HG03060 (cell line): Measurements from ENCODE around the gene NEK1.
"Not testable (repeated sequence)": the region's sequence is repeated elsewhere in the genome, so short reads cannot be mapped to it uniquely, and the experiment has no call there.

ENCODE experiments used
- ATAC-seq: cut with Tn5 transposase; IDR thresholded peaks from one replicate; pipeline ENCODE4 v1.9.1; 2021; ENCODE audit warnings: low read depth, moderate number of reproducible peaks; ENCODE audit not compliant: unreplicated experiment

NEK1 gene

DNA sequence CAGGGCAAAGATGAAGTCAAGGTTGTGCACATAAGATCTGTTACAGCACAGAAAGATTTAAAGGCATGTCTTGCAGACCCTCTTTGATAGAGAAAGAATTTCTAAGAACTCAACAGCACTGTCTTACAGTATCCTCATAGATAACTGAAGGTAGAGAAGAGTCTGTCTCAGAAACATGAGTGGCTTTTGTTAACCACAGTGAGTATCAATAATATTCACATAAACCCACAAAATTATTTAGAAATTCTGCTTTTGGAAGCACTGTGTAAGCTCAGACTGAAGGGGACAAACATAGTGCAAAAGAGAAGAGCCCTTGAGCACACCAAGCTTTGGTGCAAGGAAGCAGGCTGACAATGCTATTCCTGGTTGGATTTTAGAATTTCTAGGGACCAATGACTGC is 175.6 kb downstream of the NEK1 start:
- no peak for ATAC-seq

DNA sequence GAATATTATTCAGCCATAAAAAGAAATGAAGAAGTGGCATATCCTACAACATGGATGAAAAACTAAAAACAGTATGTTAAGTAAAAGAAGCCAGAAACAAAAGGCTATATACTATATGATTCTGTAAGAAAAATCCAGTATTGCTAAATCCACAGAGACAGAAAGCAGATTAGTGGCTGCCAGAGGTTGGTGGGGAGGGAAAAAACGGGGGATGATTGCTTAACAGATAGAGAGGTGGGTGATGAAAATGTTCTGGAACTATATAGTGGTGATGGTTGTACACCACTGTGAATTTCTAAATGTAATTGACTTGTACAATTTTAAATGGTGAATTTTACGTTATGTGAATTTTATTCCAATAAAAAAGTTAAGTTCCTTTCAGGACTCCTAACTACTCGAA is 184.0 kb downstream of the NEK1 start:
- no peak for ATAC-seq

DNA sequence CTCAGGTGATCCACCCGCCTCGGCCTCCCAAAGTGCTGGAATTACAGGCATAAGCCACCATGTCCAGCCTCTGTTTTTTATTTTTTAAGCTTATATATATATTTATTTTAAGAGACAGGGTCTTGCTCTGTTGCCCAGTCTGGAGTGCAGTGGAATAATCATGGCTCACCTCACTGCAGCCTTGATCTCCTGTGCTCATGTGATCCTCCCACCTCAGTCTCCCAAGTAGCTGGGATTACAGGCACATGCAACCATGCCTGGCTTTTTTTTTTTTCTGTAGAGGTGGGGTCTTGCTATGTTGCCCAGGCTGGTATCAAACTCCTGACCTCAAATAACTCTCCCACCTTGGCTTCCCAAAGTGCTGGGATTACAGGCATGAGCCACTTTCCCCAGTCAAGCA is 184.7 kb downstream of the NEK1 start:
- not testable (repeated sequence) for ATAC-seq

DNA sequence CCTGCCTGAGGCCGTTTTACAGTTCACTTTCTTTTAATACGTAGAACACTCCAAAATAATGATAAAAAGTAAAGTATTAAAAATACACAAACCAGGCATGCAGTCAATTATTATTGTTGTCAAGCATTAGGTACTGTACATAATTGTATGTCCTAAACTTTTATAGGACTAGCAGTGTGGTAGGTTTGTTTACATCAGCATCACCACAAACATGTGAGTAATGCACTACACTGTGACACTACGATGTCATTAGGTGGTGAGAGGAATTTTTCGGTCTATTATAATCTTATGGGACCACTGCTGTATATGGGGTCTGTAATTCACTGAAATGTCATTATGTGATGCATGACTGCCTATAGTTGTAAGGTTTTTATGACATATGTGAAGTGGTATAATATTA is 192.1 kb downstream of the NEK1 start:
- no peak for ATAC-seq

DNA sequence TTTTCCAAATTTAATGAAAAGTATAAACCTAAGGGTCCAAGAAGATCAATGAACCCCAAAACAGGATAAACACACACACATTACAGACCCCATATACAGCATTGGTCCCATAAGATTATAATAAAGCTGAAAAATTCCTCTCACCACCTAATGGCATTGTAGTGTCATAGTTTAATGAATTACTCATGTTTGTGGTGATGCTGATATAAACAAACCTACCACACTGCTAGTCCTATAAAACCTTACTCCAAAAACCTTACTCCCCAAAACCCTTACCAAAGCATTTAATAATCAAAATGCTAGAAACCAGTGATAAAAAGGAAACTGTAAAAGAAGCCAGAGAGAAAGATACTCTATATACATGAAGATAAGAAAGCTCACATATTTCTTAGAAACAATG is 193.5 kb downstream of the NEK1 start:
- no peak for ATAC-seq

DNA sequence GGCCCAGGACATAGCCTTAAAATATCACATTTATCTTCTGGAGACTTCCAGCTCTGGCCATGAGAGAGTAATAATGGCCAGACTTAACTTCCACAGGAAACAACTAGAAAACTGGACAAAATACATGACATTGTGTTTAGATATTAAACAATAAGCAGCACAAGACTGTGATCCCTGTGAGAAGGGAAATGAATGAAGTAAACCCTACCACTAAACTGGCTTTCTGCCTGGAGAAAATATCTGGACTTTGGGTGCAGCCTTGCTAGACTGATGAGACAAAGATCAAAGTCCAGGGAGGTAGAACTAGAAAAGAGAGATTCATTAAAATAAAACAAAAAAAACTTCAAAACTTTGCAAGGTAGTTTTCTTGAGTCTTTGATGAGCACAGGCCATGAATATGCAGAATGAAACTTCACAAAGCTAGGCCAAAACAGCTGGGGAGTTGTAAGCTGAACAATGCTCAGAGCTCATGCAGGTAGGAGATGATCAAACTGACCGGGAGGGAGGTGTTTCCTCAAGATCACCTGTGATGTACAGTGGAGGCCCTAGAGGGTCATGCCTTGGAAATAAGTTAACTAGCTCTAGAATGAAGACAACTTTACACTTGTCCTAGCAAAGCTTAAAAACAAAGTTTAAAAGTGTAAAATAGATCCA is 194.6 kb downstream of the NEK1 start:
- ATAC-seq, result no peak

DNA sequence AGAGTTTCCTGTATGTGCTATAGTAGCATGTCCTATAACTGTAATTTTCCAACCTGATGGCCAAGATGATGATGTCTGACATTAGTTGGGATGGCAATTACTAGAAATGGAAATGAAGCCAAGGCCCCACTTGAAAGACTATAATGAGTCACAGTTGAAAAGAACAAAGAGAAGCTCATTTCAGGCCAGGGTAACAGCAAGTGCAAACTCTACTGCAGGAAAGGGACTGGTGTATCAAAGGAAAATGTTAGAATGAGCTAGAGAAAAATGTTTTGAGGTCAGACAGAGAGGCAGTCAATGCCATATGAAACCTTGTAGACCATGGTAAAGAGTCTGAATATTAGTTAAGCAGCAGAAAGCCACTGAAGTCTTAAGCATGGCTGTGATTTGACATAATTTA is 195.4 kb downstream of the NEK1 start:
- no peak for ATAC-seq

DNA sequence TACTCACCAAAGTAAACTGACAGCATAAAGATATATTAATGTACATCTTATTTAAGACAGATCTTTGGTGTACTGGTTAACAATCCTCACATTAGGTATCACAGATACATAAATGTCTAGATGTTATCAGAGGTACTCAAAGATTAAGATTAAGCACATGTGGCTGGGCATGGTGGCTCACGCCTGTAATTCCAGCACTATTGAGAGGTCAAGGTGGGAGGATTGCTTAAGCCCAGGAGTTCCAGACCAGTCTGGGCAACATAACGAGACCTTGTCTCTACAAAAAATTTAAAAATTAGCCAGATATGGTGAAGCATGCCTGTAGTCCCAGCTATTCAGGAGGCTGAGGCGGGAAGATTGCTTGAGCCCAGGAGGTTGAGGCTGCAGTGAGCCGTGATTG is 195.9 kb downstream of the NEK1 start:
- no peak for ATAC-seq

DNA sequence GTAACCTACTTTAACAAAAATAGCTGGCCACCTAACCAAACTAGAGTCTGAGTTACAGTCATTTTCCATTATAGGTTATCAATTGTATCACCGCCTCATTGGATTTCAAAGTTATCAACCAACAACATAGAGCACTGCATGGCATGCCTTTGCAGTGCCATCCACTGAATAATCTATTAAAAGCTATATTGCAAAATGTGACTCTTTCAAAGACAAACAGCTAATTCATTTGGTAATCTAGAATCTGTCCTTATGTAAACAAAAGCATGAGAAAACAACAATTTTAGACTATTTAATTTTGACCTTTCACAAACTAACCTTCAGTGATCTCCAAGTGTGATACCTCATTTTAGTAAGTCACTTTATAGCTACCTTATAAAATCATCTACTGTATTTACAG is 197.5 kb downstream of the NEK1 start:
- no peak for ATAC-seq

DNA sequence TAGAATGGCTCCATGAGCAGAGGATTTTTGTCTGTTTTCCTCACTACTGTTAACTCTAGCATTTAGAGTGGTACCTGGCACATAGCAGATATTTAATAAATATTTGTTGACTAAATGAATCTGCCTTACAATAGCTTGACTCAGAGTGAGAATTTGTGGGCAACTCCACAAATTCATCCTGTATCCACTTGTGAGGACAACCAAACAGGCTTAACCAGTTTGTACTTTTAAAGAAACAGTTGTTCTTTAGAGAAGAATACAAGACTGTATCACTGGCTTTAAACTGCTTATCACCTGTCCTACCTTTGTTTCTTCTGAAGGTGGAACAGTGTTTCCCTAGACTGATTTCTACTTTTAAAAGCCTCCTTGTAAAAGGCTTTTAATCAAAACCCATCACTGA is 200.3 kb downstream of the NEK1 start:
- ATAC-seq, result no peak

DNA sequence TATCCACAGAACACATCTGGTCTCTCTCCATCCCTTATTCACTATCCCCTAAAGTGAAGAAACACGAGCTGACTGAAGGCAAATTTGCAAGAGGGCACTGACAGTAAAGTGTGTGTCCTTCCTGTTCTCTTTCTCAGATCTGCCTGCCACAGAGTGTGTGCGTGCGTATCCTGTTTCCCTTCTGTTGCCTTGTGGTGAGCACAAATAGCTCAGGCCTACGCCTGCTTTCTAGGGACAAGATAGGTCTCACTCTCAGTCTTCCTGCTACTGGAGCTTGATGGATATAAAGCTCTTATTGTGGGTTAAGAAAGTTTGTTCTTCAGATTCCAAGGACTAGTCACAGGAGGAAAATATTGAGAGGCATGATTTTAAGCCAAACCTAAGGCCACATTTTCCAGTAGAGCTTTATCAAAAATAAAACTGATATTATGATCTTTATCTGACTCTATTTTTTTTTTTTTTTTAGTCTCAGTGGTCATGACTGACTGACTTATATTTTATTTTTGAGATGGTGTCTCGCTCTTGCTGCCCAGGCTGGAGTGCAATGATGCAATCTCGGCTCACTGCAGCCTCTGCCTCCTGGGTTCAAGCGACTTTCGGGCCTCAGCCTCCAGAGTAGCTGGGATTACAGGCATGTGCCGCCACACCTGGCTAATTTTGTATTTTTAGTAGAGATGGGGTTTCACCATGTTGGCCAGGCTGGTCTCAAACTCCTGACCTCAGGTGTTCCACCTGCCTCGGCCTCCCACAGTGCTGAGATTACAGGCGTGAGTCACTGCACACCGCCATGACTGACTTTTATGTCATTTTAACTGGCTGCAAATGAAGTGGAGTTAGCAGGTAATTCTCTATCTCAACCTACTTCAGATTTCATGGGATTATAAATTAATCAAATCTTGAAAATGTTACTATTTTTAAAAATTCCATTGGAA is 201.3 kb downstream of the NEK1 start:
- ATAC-seq, result peak; percentile 99

DNA sequence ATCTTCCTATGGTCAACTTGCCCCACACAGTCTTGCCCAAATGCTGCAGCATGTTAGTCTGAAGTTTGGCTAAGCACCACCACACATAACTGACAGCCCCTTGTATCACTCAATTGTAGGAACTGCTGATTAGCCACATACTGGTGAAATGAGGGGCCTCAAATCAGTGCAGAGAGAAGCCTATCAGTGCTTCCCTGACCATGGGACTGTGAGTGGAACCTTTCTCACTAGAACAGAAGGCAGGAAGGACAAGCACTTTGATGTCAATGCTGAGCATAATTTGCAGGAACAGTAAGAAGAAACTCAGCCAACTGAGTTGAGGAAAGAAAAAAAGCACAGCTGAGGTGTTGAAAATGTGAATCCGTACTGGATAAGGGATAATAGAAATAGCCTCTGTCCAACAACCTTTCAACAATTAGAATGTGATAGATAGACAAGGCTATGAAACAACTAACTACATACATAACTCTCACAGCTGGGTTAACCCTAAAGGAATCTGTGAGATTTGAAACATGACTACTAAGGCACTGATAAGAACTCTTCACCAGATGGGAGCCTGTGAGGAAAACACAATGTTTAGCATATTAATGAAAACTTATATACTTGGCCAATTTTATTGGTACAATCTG is 205.1 kb downstream of the NEK1 start:
- ATAC-seq, result no peak

DNA sequence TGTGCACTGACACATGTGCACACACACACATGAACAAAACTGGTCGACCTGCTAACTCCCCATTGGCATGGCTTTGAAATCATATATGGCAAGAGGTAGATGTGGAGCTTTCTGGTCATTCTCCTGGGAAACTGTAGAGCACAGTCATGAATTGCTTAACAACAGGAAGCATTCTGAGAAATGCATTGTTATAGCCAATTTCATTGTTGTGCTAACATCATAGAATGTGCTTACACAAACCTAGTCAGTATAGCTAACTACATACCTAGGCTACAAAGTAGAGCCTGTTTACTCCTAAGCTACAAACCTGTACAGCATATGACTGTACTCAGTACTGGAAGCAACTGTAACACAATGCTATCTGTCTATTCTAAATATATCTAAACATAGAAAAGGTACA is 207.4 kb downstream of the NEK1 start:
- ATAC-seq, result no peak

DNA sequence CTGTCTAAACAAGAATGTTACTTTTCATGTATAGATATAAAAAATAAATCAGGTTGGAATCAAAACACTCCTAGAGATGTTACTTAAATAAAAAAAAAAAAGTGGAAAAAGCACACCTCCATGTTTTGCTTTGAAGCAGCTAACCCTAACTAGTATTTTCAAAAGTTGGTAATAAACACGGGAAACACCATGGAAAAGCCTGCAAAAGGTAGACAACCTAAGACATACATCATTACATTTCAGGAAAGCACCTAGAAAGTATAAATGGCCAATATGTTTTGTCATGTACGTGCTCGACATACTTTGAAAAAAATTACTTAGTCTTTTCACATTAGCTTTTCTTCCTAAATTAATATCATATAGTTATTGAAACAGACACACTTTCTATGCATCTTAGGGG is 211.6 kb downstream of the NEK1 start:
- ATAC-seq, result no peak

DNA sequence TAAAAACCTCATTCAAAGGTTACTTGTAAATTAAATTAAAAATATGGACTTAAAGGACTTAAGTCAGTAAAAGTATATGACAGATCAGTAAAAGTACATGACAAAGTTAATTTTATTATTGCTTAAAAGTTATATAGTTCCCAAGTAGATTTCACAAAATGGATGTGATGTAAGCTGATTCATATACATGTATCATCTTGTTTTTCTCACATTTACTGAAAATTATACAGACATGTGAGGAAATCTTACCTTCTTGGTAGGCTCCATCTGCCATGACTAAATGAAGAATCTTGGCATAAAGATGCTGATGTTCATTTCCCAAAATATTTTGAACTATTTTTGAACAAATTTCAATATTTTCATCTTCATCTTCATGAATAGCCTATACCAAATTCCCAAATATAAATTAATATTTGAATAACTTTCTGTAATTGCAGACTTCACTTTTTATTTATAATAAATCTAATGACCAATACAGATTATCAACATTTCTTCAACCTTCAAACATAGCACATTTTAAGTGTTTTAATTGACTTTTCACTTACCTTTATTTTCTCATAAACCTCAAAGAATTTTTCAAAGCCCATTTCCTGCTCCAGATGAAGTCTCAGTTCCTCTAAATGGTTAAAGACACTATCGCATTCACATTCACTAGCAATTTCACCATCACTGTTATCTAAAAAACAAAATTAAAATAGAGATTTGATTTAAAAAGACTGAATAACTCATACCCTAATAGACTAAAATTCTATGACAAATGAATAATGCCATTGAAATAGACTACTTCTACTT is 212.2 kb downstream of the NEK1 start:
- ATAC-seq, result no peak

DNA sequence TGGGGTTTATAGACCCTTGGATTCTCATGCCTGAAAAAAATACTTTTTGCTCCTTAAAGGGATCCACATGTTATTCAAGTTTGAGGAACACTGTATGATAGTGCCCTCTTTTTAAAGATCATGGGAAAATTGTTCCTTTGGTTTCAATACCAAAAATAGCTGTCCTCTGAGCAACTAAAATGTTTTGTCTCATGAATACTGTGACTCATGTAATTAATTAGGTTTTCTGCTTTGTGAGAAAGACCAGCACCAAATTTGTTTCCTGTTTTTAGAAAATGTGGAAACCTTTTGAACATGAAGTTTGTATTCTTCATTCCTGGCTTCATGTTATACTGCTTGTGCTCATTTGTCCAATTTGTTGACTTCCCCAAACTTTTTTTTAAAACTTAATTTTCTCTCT is 214.1 kb downstream of the NEK1 start:
- ATAC-seq, result no peak

DNA sequence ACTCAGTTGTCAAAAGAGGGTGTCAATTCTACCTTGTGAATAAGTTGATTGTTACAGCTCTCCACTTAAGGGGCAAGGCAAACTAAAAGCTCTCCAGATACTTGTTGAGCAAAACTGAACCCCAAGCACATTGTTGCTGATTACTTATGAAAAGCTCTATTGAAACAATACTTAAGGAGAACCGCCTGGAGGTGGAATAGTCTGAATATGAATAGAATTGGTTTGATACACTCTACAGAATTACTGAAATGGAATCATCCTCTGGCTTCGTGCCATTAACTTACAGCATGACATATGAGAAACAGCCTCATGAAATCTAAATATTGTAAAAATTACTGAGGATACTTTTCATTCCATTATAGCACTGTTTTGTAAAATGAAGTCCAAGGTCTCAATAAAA is 214.6 kb downstream of the NEK1 start:
- no peak for ATAC-seq

DNA sequence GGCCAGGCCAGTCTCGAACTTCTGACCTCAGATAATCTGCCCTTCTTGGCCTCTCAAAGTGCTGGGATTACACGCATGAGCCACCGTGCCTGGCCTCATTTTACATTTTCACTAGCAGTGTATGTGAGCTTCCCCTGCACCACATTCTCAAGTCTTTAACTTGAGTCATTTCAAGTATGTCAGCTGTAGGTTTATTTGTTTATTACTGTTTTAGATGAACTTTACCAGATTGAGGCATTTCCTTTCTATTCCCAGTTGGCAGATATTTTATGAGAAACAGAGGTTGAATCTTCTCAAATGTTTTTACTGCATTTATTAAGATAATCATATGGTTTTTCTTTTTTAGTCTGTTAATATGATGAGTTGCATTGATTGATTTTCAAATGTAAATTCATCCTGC is 227.0 kb downstream of the NEK1 start:
- ATAC-seq, result no peak

DNA sequence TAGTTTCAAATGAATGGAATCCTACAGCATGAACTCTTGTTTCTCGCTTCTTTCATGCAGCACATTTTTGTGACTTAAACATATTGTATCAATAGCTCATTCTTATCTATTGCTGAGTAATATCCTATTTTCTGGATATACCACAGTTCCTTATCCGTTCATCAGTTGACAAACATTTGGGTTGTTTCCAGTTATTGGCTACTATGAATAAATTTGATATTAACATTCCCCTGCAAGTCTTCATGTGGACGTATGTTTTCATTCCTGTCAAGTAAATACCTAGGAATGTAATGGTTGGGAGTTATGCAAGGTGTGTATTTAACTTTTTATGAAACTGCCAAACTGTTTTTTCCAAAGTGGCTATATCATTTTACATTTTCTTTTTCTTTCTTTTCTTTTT is 227.6 kb downstream of the NEK1 start:
- ATAC-seq, result no peak

DNA sequence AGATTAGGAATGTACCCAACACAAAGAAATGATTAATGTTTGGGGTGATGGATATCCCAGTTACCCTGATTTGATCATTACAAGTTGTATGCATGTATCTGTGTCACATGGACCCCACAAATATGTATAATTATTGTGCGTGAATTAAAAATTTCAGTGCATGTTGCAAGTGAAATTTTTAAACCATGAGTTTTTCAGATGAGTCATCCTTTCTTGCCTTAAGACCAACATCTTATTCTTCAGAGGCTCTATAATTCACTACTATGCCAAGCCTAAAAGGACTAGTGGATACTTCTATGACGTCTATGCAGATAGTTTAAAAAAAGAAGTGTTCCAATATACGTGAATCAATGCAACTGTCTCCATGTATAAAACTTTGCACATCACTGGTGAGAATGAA is 228.7 kb downstream of the NEK1 start:
- no peak for ATAC-seq

DNA sequence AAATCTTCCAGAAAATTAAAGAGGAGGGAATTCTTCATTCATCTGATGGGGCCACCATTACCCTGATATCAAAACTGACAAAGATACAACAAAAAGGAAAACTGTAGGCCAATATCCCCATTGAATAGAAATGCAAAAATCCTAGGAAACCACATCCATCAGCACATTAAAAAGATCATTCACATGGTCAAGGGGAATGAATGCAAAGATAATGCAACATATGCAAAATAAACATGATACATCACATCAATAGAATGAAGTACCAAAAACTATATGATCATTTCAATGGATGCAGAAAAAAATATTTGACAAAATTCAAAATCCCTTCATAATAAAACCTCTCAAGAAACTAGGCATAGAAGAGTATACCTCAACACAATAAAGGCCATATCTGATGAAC is 232.7 kb downstream of the NEK1 start:
- no peak for ATAC-seq
